Neural progenitor cell (in vitro differentiated cells): ENCODE results near the gene CUTA. TPM values are rescaled to one million over a fixed set of nuclear protein-coding genes. Genes with fewer than 3 reads are reported as not detected.

ENCODE experiments used
- DNase-seq: peaks from one replicate; pipeline ENCODE4 v3.0.0-alpha.2; 2016; ENCODE audit warnings: low spot score
- H2AFZ ChIP-seq: fragments of 200-600 bp; sonication (generic); replicated peaks from 2 replicates; pipeline ENCODE4 v1.6.1; 2016; ENCODE audit warnings: antibody characterized with exemption
- H3F3A ChIP-seq: fragments of 200-600 bp; sonication (generic); 2 replicates; pipeline ENCODE4 v1.6.1; 2016; ENCODE audit warnings: antibody characterized with exemption, low read depth
- H3K27ac ChIP-seq: fragments of 200-600 bp; sonication (generic); 2 replicates; pipeline ENCODE4 v1.5.1; 2016; ENCODE audit warnings: mild to moderate bottlenecking
- H3K27me3 ChIP-seq: fragments of 200-600 bp; sonication (generic); 2 replicates; pipeline ENCODE4 v1.6.1; 2016; ENCODE audit warnings: mild to moderate bottlenecking, moderate library complexity
- H3K36me3 ChIP-seq: fragments of 200-600 bp; sonication (generic); 2 replicates; pipeline ENCODE4 v1.5.1; 2016
- H3K4me1 ChIP-seq: fragments of 200-600 bp; sonication (generic); 2 replicates; pipeline ENCODE4 v1.6.1; 2016; ENCODE audit warnings: mixed run types
- H3K4me2 ChIP-seq: fragments of 200-600 bp; sonication (generic); 2 replicates; pipeline ENCODE4 v1.6.1; 2016
- H3K4me3 ChIP-seq: fragments of 200-600 bp; sonication (generic); 2 replicates; pipeline ENCODE4 v1.5.1; 2016
- H3K79me2 ChIP-seq: fragments of 200-600 bp; sonication (generic); 2 replicates; pipeline ENCODE4 v1.6.1; 2016; ENCODE audit warnings: low read depth
- H3K9ac ChIP-seq: fragments of 200-600 bp; sonication (generic); 2 replicates; pipeline ENCODE4 v1.6.1; 2016
- H3K9me3 ChIP-seq: fragments of 200-600 bp; sonication (generic); 2 replicates; pipeline ENCODE4 v1.5.1; 2016; ENCODE audit warnings: low read depth
- H4K20me1 ChIP-seq: fragments of 200-600 bp; sonication (generic); 2 replicates; pipeline ENCODE4 v1.6.1; 2016; ENCODE audit warnings: low read depth
- H3K27ac Mint-ChIP-seq: 3 replicates; pipeline ENCODE4 v1.8.0; 2021; ENCODE audit warnings: mixed read lengths
- H3K27me3 Mint-ChIP-seq: 2 replicates; pipeline ENCODE4 v1.8.0; 2022; ENCODE audit warnings: low read depth, mild to moderate bottlenecking, inconsistent platforms, moderate library complexity, mixed read lengths; ENCODE audit not compliant: insufficient read depth
- H3K36me3 Mint-ChIP-seq: 3 replicates; pipeline ENCODE4 v1.8.0; 2021; ENCODE audit warnings: mixed read lengths
- H3K4me1 Mint-ChIP-seq: 3 replicates; pipeline ENCODE4 v1.8.0; 2021; ENCODE audit warnings: mixed read lengths
- H3K4me3 Mint-ChIP-seq: 3 replicates; pipeline ENCODE4 v1.8.0; 2021; ENCODE audit warnings: mild to moderate bottlenecking, moderate library complexity, mixed read lengths
- H3K9me3 Mint-ChIP-seq: 3 replicates; pipeline ENCODE4 v1.8.0; 2020; ENCODE audit warnings: mixed read lengths
- EZH2 ChIP-seq: fragments of 200-600 bp; sonication (generic); IDR thresholded peaks from 2 replicates; pipeline ENCODE4 v1.6.1; 2017; ENCODE audit warnings: antibody characterized with exemption, mild to moderate bottlenecking, moderate library complexity
- EZH2phosphoT487 ChIP-seq: fragments of 200-600 bp; sonication (generic); IDR thresholded peaks from 2 replicates; pipeline ENCODE4 v1.6.1; 2017; ENCODE audit warnings: antibody characterized with exemption
- total RNA-seq: library from RNA; depleted of rRNA; stranded (reverse); fragments of >200 nt; gene quantifications from 2 replicates; pipeline ENCODE4 v1.2.3, GENCODE V29; 2015; ENCODE audit warnings: low replicate concordance
- TF ChIP-seq, protein P1 (sequence below): fragments of 200-600 bp; sonication (generic); IDR thresholded peaks from 2 replicates; pipeline ENCODE4 v1.5.1; 2017; ENCODE audit warnings: antibody characterized with exemption, mild to moderate bottlenecking

CUTA gene
- total RNA-seq, 1 donor from 2014 or later = 118 TPM

DNA sequence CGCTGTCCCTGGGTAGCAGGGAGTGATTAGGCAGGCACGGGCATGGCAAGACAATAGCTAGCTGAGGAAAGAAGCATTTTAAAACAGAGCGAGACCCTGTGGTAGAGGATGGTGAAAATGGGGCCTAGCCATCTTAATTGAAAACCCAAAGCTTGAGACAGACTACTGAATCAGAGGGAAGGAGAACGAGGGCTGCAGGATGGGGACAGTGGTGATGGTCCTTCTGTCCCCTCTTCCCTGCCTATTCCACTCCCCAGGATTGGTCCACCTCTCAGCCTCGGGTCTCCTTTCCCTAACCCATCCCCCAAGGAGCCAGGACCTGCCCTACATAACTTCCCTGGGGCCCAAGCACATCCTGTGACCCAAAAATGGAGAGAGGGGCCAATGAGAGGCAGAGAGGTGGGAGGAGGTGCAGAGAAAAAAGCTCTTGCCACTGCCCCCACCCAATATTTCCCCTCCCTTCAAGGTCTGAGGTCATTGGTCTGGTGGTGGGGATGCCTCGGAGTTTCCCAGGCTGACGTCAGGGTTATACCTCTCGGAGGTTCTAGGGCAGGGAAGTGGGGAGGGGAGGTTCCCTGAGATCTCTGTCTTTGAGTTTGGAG lies 884 bp upstream of the CUTA start:
- DNase-seq = peak; percentile 15
- Histone ChIP-seq H4K20me1 (peaks cover 13% of the 10 kb centered on the region), H3K9ac (no peak overlapping the region), H3K4me2 (peak overlapping the region; percentile 88), H3K27me3 (no peaks in the 10 kb centered on the region), H3K4me1 (peaks cover 33% of the 10 kb centered on the region), H3K27ac (peak overlapping the region; percentile 84), H2AFZ (no peak overlapping the region), H3K36me3 (no peaks in the 10 kb centered on the region), H3K4me3 (peak overlapping the region; percentile 84), H3F3A (peaks cover 37% of the 10 kb centered on the region), H3K9me3 (no peaks in the 10 kb centered on the region), H3K79me2 (peaks cover 73% of the 10 kb centered on the region)
- Mint-ChIP-seq H3K27ac (peak overlapping the region; percentile 96), H3K36me3 (peaks cover 21% of the 10 kb centered on the region), H3K4me3 (peak overlapping the region; percentile 96), H3K27me3 (peaks cover 4% of the 10 kb centered on the region), H3K9me3 (no peaks in the 10 kb centered on the region), H3K4me1 (peaks cover 67% of the 10 kb centered on the region)
- TF ChIP-seq, protein P1, sequence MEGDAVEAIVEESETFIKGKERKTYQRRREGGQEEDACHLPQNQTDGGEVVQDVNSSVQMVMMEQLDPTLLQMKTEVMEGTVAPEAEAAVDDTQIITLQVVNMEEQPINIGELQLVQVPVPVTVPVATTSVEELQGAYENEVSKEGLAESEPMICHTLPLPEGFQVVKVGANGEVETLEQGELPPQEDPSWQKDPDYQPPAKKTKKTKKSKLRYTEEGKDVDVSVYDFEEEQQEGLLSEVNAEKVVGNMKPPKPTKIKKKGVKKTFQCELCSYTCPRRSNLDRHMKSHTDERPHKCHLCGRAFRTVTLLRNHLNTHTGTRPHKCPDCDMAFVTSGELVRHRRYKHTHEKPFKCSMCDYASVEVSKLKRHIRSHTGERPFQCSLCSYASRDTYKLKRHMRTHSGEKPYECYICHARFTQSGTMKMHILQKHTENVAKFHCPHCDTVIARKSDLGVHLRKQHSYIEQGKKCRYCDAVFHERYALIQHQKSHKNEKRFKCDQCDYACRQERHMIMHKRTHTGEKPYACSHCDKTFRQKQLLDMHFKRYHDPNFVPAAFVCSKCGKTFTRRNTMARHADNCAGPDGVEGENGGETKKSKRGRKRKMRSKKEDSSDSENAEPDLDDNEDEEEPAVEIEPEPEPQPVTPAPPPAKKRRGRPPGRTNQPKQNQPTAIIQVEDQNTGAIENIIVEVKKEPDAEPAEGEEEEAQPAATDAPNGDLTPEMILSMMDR = no peak
- no peak for TF ChIP-seq EZH2
- no peak for TF ChIP-seq EZH2phosphoT487

DNA sequence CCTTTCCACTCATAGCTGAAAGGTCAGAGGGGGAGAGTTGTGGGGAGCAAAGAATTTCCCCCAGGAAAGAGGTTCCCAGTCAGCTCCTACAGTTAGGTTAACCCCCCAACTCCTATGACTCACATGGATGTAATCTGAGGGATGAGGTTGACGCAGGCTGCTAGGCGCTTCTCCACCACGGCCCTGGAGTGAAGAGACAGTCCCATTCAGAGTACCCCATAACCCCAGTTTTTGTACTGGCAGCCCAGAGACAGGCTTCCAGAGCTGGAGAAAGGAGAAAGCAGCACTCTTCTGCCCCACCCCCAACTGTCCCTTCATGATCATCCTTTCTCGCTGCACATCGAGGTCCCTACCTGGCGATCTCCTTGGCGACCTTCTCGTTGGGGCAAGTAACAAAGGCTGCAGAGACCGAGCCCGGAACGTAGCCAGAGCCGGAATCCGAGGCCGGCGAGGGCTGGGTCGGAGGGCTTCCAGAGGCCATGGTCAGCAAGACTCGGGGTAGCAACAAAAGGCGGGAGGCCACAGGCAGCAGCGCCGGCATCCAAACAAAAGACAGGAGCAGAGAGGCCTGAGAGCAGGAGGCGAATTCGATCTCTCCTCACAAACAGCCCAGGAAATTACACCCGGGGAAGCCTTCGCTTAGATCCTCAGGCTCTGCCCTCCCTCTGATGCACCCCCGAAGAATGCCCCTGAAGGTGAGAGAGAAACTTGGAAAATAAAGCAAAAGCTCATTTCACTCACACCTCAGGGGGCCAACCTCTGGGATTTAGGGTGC lies 592 bp downstream of the CUTA start:
- Histone ChIP-seq H2AFZ (peak overlapping the region; percentile 70), H3K36me3 (no peaks in the 10 kb centered on the region), H3K4me3 (peak overlapping the region; percentile 84), H4K20me1 (peaks cover 26% of the 10 kb centered on the region), H3F3A (peaks cover 49% of the 10 kb centered on the region), H3K4me1 (peaks cover 33% of the 10 kb centered on the region), H3K9me3 (no peaks in the 10 kb centered on the region), H3K4me2 (peak overlapping the region; percentile 88), H3K27ac (peak overlapping the region; percentile 81), H3K79me2 (peaks cover 60% of the 10 kb centered on the region), H3K9ac (peak overlapping the region; percentile 67), H3K27me3 (no peaks in the 10 kb centered on the region)
- Mint-ChIP-seq H3K27ac (peak overlapping the region; percentile 80), H3K9me3 (no peaks in the 10 kb centered on the region), H3K4me1 (peaks cover 64% of the 10 kb centered on the region), H3K27me3 (peaks cover 4% of the 10 kb centered on the region), H3K4me3 (peak overlapping the region; percentile 96), H3K36me3 (peaks cover 20% of the 10 kb centered on the region)
- no peak for TF ChIP-seq EZH2phosphoT487
- DNase-seq = peak; percentile 72

DNA sequence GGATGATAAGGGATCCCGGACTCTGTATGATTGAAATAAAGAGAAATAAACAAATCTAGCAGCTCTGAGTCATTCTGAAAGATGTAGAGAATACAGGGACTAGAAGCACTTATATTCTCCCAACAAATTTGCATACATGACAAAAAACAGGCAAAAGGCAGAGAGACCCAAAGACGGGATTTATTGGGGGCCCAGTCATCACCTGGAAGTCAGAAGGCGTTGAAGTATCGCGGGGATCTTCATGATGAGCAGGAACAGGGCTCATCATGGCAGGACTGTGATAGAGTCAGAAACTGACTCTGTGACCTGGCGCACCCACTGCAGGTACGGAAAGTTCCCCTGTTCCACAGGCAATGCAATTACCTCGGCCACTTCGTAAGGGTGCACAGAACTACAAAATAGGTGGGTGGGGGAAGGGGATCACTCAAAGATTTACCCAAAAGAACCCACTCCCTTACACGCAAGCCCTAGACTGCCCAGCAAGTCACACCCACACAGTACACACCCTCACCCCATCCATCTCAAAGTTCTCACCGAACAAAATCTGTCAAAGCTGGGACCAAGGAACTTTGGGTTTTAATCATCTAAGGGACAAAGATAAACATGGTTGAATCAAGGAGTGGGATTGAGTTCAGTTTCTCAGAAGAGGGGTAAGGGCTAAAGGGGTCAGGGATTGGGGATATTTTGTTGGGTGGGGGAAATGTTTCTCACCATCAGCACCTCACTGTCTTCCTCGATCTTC lies 1.4 kb downstream of the CUTA start:
- H3K4me1 Mint-ChIP-seq = peaks cover 61% of the 10 kb centered on the region
- Histone ChIP-seq H3K9me3 (no peaks in the 10 kb centered on the region), H3F3A (peaks cover 56% of the 10 kb centered on the region), H3K4me2 (peak overlapping the region; percentile 88), H3K4me3 (peak overlapping the region; percentile 84), H3K27ac (no peak overlapping the region), H3K27me3 (no peaks in the 10 kb centered on the region), H2AFZ (no peak overlapping the region), H4K20me1 (peaks cover 27% of the 10 kb centered on the region), H3K9ac (peak overlapping the region; percentile 67), H3K79me2 (peaks cover 60% of the 10 kb centered on the region), H3K4me1 (peaks cover 32% of the 10 kb centered on the region), H3K36me3 (no peaks in the 10 kb centered on the region)
- no peak for DNase-seq
- no peaks in the 10 kb centered on the region for H3K9me3 Mint-ChIP-seq
- H3K27ac Mint-ChIP-seq = peak overlapping the region; percentile 27
- H3K4me3 Mint-ChIP-seq = peak overlapping the region; percentile 96
- H3K27me3 Mint-ChIP-seq = peaks cover 5% of the 10 kb centered on the region
- H3K36me3 Mint-ChIP-seq = peaks cover 22% of the 10 kb centered on the region
- no peak for TF ChIP-seq EZH2phosphoT487
- TF ChIP-seq EZH2 = no peak
- TF ChIP-seq, protein P1 = no peak
